IMR-90 (cell line): ENCODE measurements around the gene DLK2. TPM values are rescaled to one million over a fixed set of nuclear protein-coding genes. Genes with fewer than 3 reads are reported as not detected.
A peak's percentile ranks its signal among the peaks of the same experiment; 100 is the strongest.

ENCODE experiments used
- ATAC-seq: fragments of 200-7000 bp; cut with Tn5 transposase; 2 replicates; pipeline ENCODE4 v1.9.1; 2020; ENCODE audit warnings: low read depth, mild to moderate bottlenecking, moderate library complexity
- BruUV-seq: library from RNA; stranded (reverse); fragments of 400-500 nt; replicated peaks from 2 replicates; lab custom pipeline; 2021; lab: Mats Ljungman, UMichigan
- CTCF ChIA-PET: fragments of 300-600 bp; formaldehyde crosslinking; extraction: SDS; loops from one replicate; lab custom pipeline; 2021; ENCODE audit warnings: antibody characterized with exemption; lab: Yijun Ruan, JAX
- POLR2A ChIA-PET: fragments of 300-600 bp; sonication (Branson Sonifier 250); formaldehyde crosslinking; loops from one replicate; lab custom pipeline; 2022; ENCODE audit warnings: antibody characterized with exemption; ENCODE audit not compliant: unreplicated experiment; lab: Charles Lee
- DNase-seq: peaks from one replicate; pipeline ENCODE4 v3.0.0; 2013
- H2AFZ ChIP-seq: replicated peaks from 2 replicates; pipeline ENCODE3; 2013; ENCODE audit warnings: low read length, mild to moderate bottlenecking; ENCODE audit not compliant: poor library complexity
- H2AK5ac ChIP-seq: 2 replicates; pipeline ENCODE4 v1.6.1; 2013; ENCODE audit warnings: low read depth, low read length, inconsistent platforms
- H2AK9ac ChIP-seq: replicated peaks from 2 replicates; pipeline ENCODE3; 2013; ENCODE audit warnings: mild to moderate bottlenecking, low read depth, low read length, moderate library complexity; ENCODE audit not compliant: poor library complexity
- H2BK120ac ChIP-seq: 2 replicates; pipeline ENCODE4 v1.6.1; 2013; ENCODE audit warnings: low read depth, low read length, inconsistent platforms
- H2BK15ac ChIP-seq: 3 replicates; pipeline ENCODE4 v1.6.1; 2013; ENCODE audit warnings: low read depth, low read length, inconsistent platforms
- H2BK20ac ChIP-seq: 2 replicates; pipeline ENCODE4 v1.6.1; 2013; ENCODE audit warnings: low read depth, mild to moderate bottlenecking, inconsistent platforms, low read length, moderate library complexity
- H2BK5ac ChIP-seq: 2 replicates; pipeline ENCODE4 v1.6.1; 2013; ENCODE audit warnings: mild to moderate bottlenecking, low read depth, low read length, inconsistent platforms; ENCODE audit not compliant: poor library complexity, severe bottlenecking
- H3K14ac ChIP-seq: replicated peaks from 2 replicates; pipeline ENCODE4 v1.6.1; 2013; ENCODE audit warnings: low read depth, low read length, inconsistent platforms
- H3K18ac ChIP-seq: 2 replicates; pipeline ENCODE4 v1.6.1; 2013; ENCODE audit warnings: low read depth, low read length, control low read depth
- H3K23ac ChIP-seq: 2 replicates; pipeline ENCODE4 v1.6.1; 2013; ENCODE audit warnings: low read depth, low read length, inconsistent platforms
- H3K27ac ChIP-seq: 2 replicates; pipeline ENCODE4 v1.5.1; 2013; ENCODE audit warnings: mild to moderate bottlenecking, control low read depth, low read length; ENCODE audit not compliant: insufficient read depth
- H3K27me3 ChIP-seq: 2 replicates; pipeline ENCODE4 v1.6.1; 2013; ENCODE audit warnings: low read length; ENCODE audit not compliant: control insufficient read depth, insufficient read depth
- H3K36me3 ChIP-seq: 2 replicates; pipeline ENCODE4 v1.6.1; 2013; ENCODE audit warnings: low read length, mixed read lengths; ENCODE audit not compliant: control insufficient read depth, insufficient read depth
- H3K4ac ChIP-seq: 2 replicates; pipeline ENCODE4 v1.6.1; 2013; ENCODE audit warnings: low read depth, low read length, inconsistent platforms
- H3K4me1 ChIP-seq: 2 replicates; pipeline ENCODE4 v1.6.1; 2013; ENCODE audit warnings: low read length, mixed read lengths; ENCODE audit not compliant: control insufficient read depth, insufficient read depth
- H3K4me2 ChIP-seq: 2 replicates; pipeline ENCODE4 v1.6.1; 2013; ENCODE audit warnings: low read depth, mild to moderate bottlenecking, control low read depth, low read length, moderate library complexity
- H3K4me3 ChIP-seq: 2 replicates; pipeline ENCODE4 v1.5.1; 2013; ENCODE audit warnings: low read depth, mild to moderate bottlenecking, control low read depth, low read length, moderate library complexity; ENCODE audit not compliant: insufficient read depth
- H3K56ac ChIP-seq: 2 replicates; pipeline ENCODE4 v1.6.1; 2013; ENCODE audit warnings: low read length, inconsistent platforms; ENCODE audit not compliant: insufficient read depth; ENCODE audit errors: extremely low read depth
- H3K79me1 ChIP-seq, 2 experiments: 2 replicates each; pipeline ENCODE4 v1.6.1; 2013; ENCODE audit warnings: low read length in 2 of 2, inconsistent platforms in 1 of 2, low read depth in 1 of 2
- H3K9ac ChIP-seq: 2 replicates; pipeline ENCODE4 v1.6.1; 2013; ENCODE audit warnings: low read depth, low read length, control low read depth
- H3K9me1 ChIP-seq: 2 replicates; pipeline ENCODE4 v1.6.1; 2013; ENCODE audit warnings: low read length, inconsistent platforms; ENCODE audit not compliant: insufficient read depth
- H3K9me3 ChIP-seq: 2 replicates; pipeline ENCODE4 v1.6.1; 2013; ENCODE audit warnings: low read length; ENCODE audit not compliant: control insufficient read depth, insufficient read depth
- H4K20me1 ChIP-seq: 2 replicates; pipeline ENCODE4 v1.6.1; 2013; ENCODE audit warnings: low read length, inconsistent platforms; ENCODE audit not compliant: insufficient read depth
- H4K5ac ChIP-seq: 2 replicates; pipeline ENCODE4 v1.6.1; 2013; ENCODE audit warnings: mild to moderate bottlenecking, low read depth, low read length, control low read depth
- H4K8ac ChIP-seq, 2 experiments: 2 replicates each; pipeline ENCODE4 v1.6.1; 2013; ENCODE audit warnings: low read depth in 2 of 2, low read length in 2 of 2, control low read depth in 1 of 2, inconsistent platforms in 1 of 2
- H4K91ac ChIP-seq: 2 replicates; pipeline ENCODE4 v1.6.1; 2013; ENCODE audit warnings: low read depth, low read length, inconsistent platforms; ENCODE audit not compliant: insufficient read depth
- BHLHE40 ChIP-seq: fragments of 150-350 bp; IDR thresholded peaks from 2 replicates; pipeline ENCODE4 v1.6.1; 2016; ENCODE audit warnings: mild to moderate bottlenecking, low read depth, low read length
- CEBPB ChIP-seq: IDR thresholded peaks from 2 replicates; pipeline ENCODE4 v1.6.1; 2012; ENCODE audit warnings: low read depth, low read length, improper control_type of control experiment
- CHD1 ChIP-seq: IDR thresholded peaks from 2 replicates; pipeline ENCODE4 v1.6.1; 2012; ENCODE audit warnings: low read depth, low read length, improper control_type of control experiment
- FOS ChIP-seq: fragments of 150-350 bp; IDR thresholded peaks from 2 replicates; pipeline ENCODE4 v1.6.1; 2016; ENCODE audit warnings: low read depth, low read length
- MAFK ChIP-seq: IDR thresholded peaks from 2 replicates; pipeline ENCODE4 v1.6.1; 2012; ENCODE audit warnings: low read depth, low read length, improper control_type of control experiment
- MAZ ChIP-seq: IDR thresholded peaks from 2 replicates; pipeline ENCODE4 v1.6.1; 2012; ENCODE audit warnings: low read depth, mild to moderate bottlenecking, low read length, improper control_type of control experiment, moderate library complexity, borderline replicate concordance
- MXI1 ChIP-seq: IDR thresholded peaks from 2 replicates; pipeline ENCODE4 v1.6.1; 2012; ENCODE audit warnings: low read depth, mild to moderate bottlenecking, low read length, moderate library complexity, borderline replicate concordance
- NFE2L2 ChIP-seq: fragments of 150-350 bp; IDR thresholded peaks from 2 replicates; pipeline ENCODE4 v1.6.1; 2016; ENCODE audit warnings: low read depth, mild to moderate bottlenecking, low read length
- POLR2A ChIP-seq: IDR thresholded peaks from 2 replicates; pipeline ENCODE4 v1.6.1; 2012; ENCODE audit warnings: mild to moderate bottlenecking, low read depth, low read length
- RCOR1 ChIP-seq: IDR thresholded peaks from 2 replicates; pipeline ENCODE4 v1.6.1; 2012; ENCODE audit warnings: mild to moderate bottlenecking, low read length, improper control_type of control experiment; ENCODE audit not compliant: insufficient replicate concordance
- RFX5 ChIP-seq: IDR thresholded peaks from 2 replicates; pipeline ENCODE4 v1.8.0; 2012; ENCODE audit warnings: low read depth, mild to moderate bottlenecking, low read length, moderate library complexity
- USF2 ChIP-seq: fragments of 150-350 bp; IDR thresholded peaks from 2 replicates; pipeline ENCODE4 v1.6.1; 2017; ENCODE audit warnings: mild to moderate bottlenecking, antibody characterized with exemption, low read length, low read depth
- WGBS, 2 experiments: methylation state at CpG; one replicate each; pipeline versions ENCODE4 v1.1.5 to v1.1.7; 2013; ENCODE audit warnings: missing lambda C conversion rate in 2 of 2; ENCODE audit not compliant: insufficient read length in 1 of 2; ENCODE audit errors: extremely low coverage in 2 of 2; 5-methylcytosine and 5-hydroxymethylcytosine counted together
- dilution Hi-C: fragments of 300-500 bp; cut with HindIII; formaldehyde crosslinking; loops from one replicate; pipeline ENCODE4 v1.14.3; 2018; ENCODE audit warnings: low sequenced_read_pairs; ENCODE audit not compliant: unreplicated experiment
- in situ Hi-C: fragments of 300-500 bp; cut with MboI; formaldehyde crosslinking; loops from 3 replicates; pipeline ENCODE4 v1.14.3; 2019; ENCODE audit warnings: low sequenced_read_pairs, inconsistent platforms, mixed read lengths
- intact Hi-C: fragments of 100-400 bp; cut with micrococcal nuclease; formaldehyde crosslinking; loops from 2 replicates; pipeline ENCODE4 v1.10.0; 2022
- polyA plus RNA-seq, 3 experiments: library from polyadenylated mRNA; depleted of rRNA; stranded (reverse); fragments of >200 nt; gene quantifications; 2 replicates each; pipeline ENCODE4 v1.2.3, GENCODE V29; 2012; ENCODE audit warnings: low replicate concordance in 1 of 3
- total RNA-seq: library from RNA; depleted of rRNA; stranded (reverse); fragments of >200 nt; gene quantifications from 2 replicates; pipeline ENCODE4 v1.2.3, GENCODE V29; 2012
- TF ChIP-seq, protein P1 (sequence below): conservative IDR thresholded peaks from 2 replicates; pipeline ENCODE4 v1.5.1; 2012; ENCODE audit warnings: mild to moderate bottlenecking, low read depth, low read length, improper control_type of control experiment
- TF ChIP-seq, protein P2 (sequence below): fragments of 150-350 bp; IDR thresholded peaks from 2 replicates; pipeline ENCODE4 v1.6.1; 2016; ENCODE audit warnings: low read depth, mild to moderate bottlenecking, low read length, moderate library complexity, borderline replicate concordance

The DLK2 gene
- total and polyA plus RNA-seq, 2 of the 4 experiments (the other 2 are of a cell fraction) = 0.90 to 2.8 TPM

- Histone ChIP-seq H2BK20ac (no peak within 1 kb of the TSS), H2AFZ (peak within 1 kb of the TSS; percentile 89), H2AK9ac (peak within 1 kb of the TSS; percentile 88), H3K79me1 (peaks cover 31 to 44% of the 10 kb centered on the region in 2 experiments), H3K4me2 (peak within 1 kb of the TSS; percentile 84), H3K23ac (peak within 1 kb of the TSS; percentile 54), H4K91ac (peak within 1 kb of the TSS; percentile 26), H3K9me1 (peaks cover 25% of the 10 kb centered on the region), H3K27me3 (no peaks in the 10 kb centered on the region), H3K18ac (peak within 1 kb of the TSS; percentile 6; the same call in 1 of the 2 replicates), H4K8ac (peak within 1 kb of the TSS; percentile 92), H3K56ac (peak within 1 kb of the TSS; percentile 74), H4K20me1 (peaks cover 6% of the 10 kb centered on the region; the same call in 1 of the 2 replicates), H2AK5ac (peak within 1 kb of the TSS; percentile 71), H3K4me3 (peak within 1 kb of the TSS; percentile 66), H3K4me1 (peaks cover 7% of the 10 kb centered on the region), H3K36me3 (no peaks in the 10 kb centered on the region), H4K5ac (peak within 1 kb of the TSS; percentile 92), H3K4ac (peak within 1 kb of the TSS; percentile 67), H2BK15ac (no peak within 1 kb of the TSS), H3K9me3 (no peaks in the 10 kb centered on the region), H3K14ac (peak within 1 kb of the TSS; percentile 86), H2BK5ac (peak within 1 kb of the TSS; percentile 22), H3K9ac (peak within 1 kb of the TSS; percentile 83), H3K27ac (peak within 1 kb of the TSS; percentile 83), H2BK120ac (0 out of 2 replicates have a peak within 1 kb of the TSS, but pooled peaks have one; percentile 1)
- POLR2A ChIA-PET = interaction anchor here (0.5 to 0.6 kb wide), 2 partner anchors 9 to 15 kb away, joined by 3 read pairs; no protein-coding TSS in a partner anchor
- dilution Hi-C loops (no loop called here), intact Hi-C loops (loop anchor here (1.0 kb wide), 2 partner anchors 15 to 41 kb away; no protein-coding TSS in a partner anchor), in situ Hi-C loops (no loop called here)
- WGBS, 2 experiments = 0% methylated on average over 11 of the region's 34 CpGs; no CpG with 5 or more reads in 1 of the 2 experiments
- DNase-seq (peak; percentile 78), ATAC-seq (peak; percentile 100)
- BruUV-seq = no TSS peak
- CTCF ChIA-PET = no interaction called here
- no peak for TF ChIP-seq USF2
- TF ChIP-seq NFE2L2 = no peak
- no peak for TF ChIP-seq BHLHE40
- TF ChIP-seq RCOR1 = no peak
- no peak for TF ChIP-seq RFX5
- TF ChIP-seq, protein P1, sequence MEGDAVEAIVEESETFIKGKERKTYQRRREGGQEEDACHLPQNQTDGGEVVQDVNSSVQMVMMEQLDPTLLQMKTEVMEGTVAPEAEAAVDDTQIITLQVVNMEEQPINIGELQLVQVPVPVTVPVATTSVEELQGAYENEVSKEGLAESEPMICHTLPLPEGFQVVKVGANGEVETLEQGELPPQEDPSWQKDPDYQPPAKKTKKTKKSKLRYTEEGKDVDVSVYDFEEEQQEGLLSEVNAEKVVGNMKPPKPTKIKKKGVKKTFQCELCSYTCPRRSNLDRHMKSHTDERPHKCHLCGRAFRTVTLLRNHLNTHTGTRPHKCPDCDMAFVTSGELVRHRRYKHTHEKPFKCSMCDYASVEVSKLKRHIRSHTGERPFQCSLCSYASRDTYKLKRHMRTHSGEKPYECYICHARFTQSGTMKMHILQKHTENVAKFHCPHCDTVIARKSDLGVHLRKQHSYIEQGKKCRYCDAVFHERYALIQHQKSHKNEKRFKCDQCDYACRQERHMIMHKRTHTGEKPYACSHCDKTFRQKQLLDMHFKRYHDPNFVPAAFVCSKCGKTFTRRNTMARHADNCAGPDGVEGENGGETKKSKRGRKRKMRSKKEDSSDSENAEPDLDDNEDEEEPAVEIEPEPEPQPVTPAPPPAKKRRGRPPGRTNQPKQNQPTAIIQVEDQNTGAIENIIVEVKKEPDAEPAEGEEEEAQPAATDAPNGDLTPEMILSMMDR = no peak
- 0 out of 2 replicates have a peak, but pooled peaks have one; percentile 10 for TF ChIP-seq FOS
- no peak for TF ChIP-seq CHD1
- TF ChIP-seq, protein P2, sequence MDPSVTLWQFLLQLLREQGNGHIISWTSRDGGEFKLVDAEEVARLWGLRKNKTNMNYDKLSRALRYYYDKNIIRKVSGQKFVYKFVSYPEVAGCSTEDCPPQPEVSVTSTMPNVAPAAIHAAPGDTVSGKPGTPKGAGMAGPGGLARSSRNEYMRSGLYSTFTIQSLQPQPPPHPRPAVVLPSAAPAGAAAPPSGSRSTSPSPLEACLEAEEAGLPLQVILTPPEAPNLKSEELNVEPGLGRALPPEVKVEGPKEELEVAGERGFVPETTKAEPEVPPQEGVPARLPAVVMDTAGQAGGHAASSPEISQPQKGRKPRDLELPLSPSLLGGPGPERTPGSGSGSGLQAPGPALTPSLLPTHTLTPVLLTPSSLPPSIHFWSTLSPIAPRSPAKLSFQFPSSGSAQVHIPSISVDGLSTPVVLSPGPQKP = no peak
- TF ChIP-seq MAZ = peak; percentile 75; the same call in 1 of the 2 replicates
- peak; percentile 94 for TF ChIP-seq POLR2A
- no peak for TF ChIP-seq MXI1
- no peak for TF ChIP-seq CEBPB
- no peak for TF ChIP-seq MAFK
Observed at GRCh38 chr6:43477235-43478007, 22.1 kb upstream of the DLK2 start, which contains the start of gene TJAP1. Gene TJAP1 (plus strand): TSS chr6:43477570. CDS start chr6:43499002, 21,432 bp downstream.
